Measurements from ENCODE around the gene MAP1S. TPM values are rescaled to one million over a fixed set of nuclear protein-coding genes. Genes with fewer than 3 reads are reported as not detected.

MAP1S gene
- total RNA-seq, 4 donors from 2014 or later: 23.9 to 71.8 (median 48.7) TPM

DNA sequence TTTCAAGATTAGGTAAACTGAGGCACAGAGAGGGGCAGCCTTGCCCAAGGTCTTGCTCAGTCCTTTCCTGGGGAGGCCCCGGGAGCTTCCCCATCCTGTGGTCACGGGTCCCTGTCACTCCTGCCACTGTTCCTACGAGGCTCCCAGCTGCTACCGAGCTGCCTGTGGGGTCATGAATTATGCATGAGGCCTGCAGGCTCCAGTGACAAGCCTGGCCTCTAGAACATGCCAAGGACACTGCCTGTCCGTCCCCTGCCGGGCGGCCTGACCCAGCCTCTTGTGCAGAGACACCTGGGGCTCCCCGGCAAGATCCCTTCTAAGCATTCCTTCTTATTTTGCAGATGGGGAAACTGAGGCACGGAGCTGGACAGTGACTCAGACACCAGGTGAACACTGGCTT, 34.7 kb downstream of the MAP1S start:
- H3K36me3 ChIP-seq: no peaks in the 10 kb centered on the region
- no peaks in the 10 kb centered on the region for H3K27me3 ChIP-seq
- H3K4me1 ChIP-seq: peaks cover 0 to 30% (median 8%) of the 10 kb centered on the region in 4 donors
- H3K9me3 ChIP-seq: no peaks in the 10 kb centered on the region
- H3K27ac ChIP-seq: peak overlapping the region in 1 of 4 donors; percentile 90
- TF ChIP-seq CTCF (IDR thresholded peaks at IDR 0.05): no peak
- TF ChIP-seq POLR2A (IDR thresholded peaks at IDR 0.05): no peak
- no peak overlapping the region for H3K4me3 ChIP-seq
- DNase-seq: no peak

DNA sequence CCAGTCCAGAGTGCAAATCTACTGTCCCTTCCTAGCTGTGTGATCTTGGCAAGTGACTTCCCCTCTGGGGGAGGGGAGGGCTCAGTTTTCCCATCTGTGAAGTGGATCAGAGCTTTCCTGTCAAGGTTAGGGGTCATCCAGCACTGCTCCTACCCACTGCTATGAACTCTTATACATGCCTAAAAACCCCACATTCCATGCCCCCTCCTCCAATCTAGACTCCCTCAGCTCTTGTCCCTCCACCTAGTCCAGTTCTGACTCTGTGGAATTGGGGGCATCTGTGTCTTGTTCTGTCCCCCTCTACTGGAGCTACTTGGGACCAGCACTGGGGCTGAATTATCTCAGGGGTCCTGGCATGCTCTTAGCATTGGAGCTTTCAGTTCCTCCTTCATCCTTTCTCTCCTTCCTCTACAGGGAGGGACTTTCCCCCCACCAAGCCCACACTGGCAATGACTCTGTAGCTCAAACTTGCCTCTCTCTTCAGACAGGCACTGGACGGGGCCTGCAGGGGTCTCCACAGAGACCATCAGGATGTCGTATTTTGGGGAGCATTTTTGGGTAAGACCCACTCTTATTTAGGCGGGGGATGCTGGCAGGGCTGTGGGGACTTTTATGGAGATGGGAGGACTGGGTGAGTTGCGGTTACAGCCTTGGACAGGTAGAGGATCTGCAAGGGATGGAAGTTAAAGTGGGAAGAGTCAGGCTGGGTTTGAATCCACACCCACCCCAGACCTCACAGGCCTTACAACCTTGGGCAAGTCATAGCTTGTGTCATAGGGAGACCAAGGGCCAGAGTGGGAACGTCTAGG, 35.6 kb downstream of the MAP1S start:
- peak overlapping the region in 1 of 4 donors; percentile 90 for H3K27ac ChIP-seq
- TF ChIP-seq CTCF (IDR thresholded peaks at IDR 0.05) (no peak), POLR2A (IDR thresholded peaks at IDR 0.05) (no peak)
- no peaks in the 10 kb centered on the region for H3K36me3 ChIP-seq
- H3K4me3 ChIP-seq: no peak overlapping the region
- peaks cover 0 to 30% (median 7%) of the 10 kb centered on the region in 4 donors for H3K4me1 ChIP-seq
- H3K27me3 ChIP-seq: no peaks in the 10 kb centered on the region
- no peaks in the 10 kb centered on the region for H3K9me3 ChIP-seq
- peak in 2 of 3 donors; percentile 71 to 74 for DNase-seq

- H3K27me3 ChIP-seq: no peaks in the 10 kb centered on the region
- H3K4me3 ChIP-seq: no peak overlapping the region
- no peak for DNase-seq
- H3K36me3 ChIP-seq: no peaks in the 10 kb centered on the region
- TF ChIP-seq POLR2A (IDR thresholded peaks at IDR 0.05): no peak
- TF ChIP-seq CTCF (IDR thresholded peaks at IDR 0.05): no peak
- H3K9me3 ChIP-seq: no peaks in the 10 kb centered on the region
- peaks cover 0 to 25% (median 6%) of the 10 kb centered on the region in 4 donors for H3K4me1 ChIP-seq
- H3K27ac ChIP-seq: peak overlapping the region in 1 of 4 donors; percentile 90
These were observed 36.2 kb downstream of the MAP1S start for GRCh38 chr19:17755443-17755890.

DNA sequence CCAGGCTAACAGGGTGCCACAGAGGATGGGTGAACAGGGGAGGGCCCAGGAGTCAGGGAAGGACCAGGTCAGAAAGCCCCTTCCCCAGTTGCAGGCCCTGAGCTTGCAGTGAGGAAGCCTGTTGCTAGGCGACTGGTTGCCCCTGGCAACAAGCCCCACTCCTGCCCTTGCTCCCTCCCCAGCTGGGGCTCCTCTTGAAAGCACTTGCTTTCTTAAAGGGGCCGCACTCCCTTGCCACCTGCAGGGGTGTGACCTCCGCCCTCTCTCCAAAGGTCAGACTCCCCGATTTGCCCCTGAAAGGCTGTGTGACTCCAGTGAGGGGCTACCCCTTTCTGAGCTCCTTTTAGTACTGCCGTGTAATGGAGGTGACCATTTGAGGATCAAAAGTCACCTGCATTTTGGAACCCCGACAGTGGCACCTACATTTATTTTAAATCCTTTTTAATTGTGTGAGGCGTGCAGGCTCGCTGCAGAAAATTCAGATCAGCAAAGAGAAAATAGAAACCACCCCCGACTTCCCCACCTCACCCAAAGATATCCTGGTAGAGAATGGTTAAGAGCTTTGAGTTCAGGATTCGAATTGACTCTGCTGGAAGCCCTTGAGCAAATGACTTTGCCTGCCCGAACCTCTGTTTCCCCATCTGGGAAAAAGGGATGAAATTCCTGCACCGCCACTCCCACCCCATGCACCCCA, 36.8 kb downstream of the MAP1S start:
- H3K9me3 ChIP-seq: no peaks in the 10 kb centered on the region
- no peaks in the 10 kb centered on the region for H3K36me3 ChIP-seq
- TF ChIP-seq CTCF (IDR thresholded peaks at IDR 0.05): no peak
- H3K4me3 ChIP-seq: no peak overlapping the region
- H3K4me1 ChIP-seq: peaks cover 0 to 19% (median 6%) of the 10 kb centered on the region in 4 donors
- peak overlapping the region in 1 of 4 donors; percentile 90 for H3K27ac ChIP-seq
- no peaks in the 10 kb centered on the region for H3K27me3 ChIP-seq
- peak in 2 of 3 donors; percentile 87 to 89 for DNase-seq

DNA sequence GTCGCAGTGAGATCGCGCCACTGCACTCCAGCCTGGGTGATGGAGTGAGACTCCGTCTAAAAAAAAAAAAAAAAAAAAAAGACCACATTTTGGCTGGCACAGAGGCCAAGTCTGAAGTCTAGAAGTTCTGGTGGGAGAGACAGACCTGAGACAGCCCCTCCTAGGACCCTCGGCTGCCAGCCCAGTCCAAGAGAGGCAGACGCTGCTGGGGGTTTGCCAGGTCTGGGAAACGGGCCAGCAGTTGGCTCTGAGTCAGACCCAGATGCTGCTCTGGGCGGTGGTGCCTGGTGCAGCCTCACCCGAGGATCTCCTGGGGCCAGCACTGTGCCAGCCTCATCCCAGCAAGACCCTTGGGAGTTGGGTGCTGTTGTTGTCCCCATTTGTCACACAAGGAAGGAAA, 37.8 kb downstream of the MAP1S start:
- peaks cover 0 to 19% (median 6%) of the 10 kb centered on the region in 4 donors for H3K4me1 ChIP-seq
- TF ChIP-seq CTCF (IDR thresholded peaks at IDR 0.05) (no peak), POLR2A (IDR thresholded peaks at IDR 0.05) (no peak)

More for the DNA sequence above, 37.8 kb downstream of the MAP1S start:
- Histone ChIP-seq H3K4me3 (no peak overlapping the region), H3K9me3 (no peaks in the 10 kb centered on the region), H3K36me3 (no peaks in the 10 kb centered on the region), H3K27ac (no peak overlapping the region), H3K27me3 (no peaks in the 10 kb centered on the region)
- peak in 2 of 3 donors; percentile 66 to 67 for DNase-seq

Measured in Peyer's patch (tissue), 4 donors.